Hematopoietic multipotent progenitor cell (in vitro differentiated cells): ENCODE results near the gene HDGFL2. TPM values are rescaled to one million over a fixed set of nuclear protein-coding genes. Genes with fewer than 3 reads are reported as not detected.

Experiments used
- DNase-seq, 3 donors: peaks; one replicate each; pipeline ENCODE4 v3.0.0-alpha.2; 2011 to 2015; ENCODE audit warnings: low read depth in 2 of 3, low spot score in 2 of 3
- total RNA-seq: library from RNA; depleted of rRNA; stranded (reverse); fragments of >200 nt; gene quantifications from one replicate; pipeline ENCODE4 v1.2.3, GENCODE V29; 2012

The HDGFL2 gene
- total RNA-seq, 1 donor = 30.2 TPM

- no peak for DNase-seq
Observed at GRCh38 chr19:4464815-4465581, 7.1 kb upstream of the HDGFL2 start.

DNA sequence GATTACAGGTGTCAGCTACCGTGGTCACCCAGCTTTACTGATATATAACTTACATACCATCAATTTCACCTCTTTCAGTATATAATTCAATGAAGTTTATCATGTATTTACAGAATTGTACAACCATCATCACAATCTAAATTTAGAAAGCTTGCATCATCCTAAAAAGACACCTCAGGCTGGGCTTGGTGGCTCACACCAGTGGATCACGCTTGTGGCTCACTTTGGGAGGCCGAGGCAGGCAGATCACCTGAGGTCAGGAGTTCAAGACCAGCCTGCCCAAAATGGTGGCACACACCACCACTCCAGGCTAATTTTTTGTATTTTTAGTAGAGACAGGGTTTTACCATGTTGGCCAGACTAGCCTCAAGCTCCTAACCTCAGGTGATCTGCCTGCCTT, 4.3 kb upstream of the HDGFL2 start:
- DNase-seq = no peak

DNA sequence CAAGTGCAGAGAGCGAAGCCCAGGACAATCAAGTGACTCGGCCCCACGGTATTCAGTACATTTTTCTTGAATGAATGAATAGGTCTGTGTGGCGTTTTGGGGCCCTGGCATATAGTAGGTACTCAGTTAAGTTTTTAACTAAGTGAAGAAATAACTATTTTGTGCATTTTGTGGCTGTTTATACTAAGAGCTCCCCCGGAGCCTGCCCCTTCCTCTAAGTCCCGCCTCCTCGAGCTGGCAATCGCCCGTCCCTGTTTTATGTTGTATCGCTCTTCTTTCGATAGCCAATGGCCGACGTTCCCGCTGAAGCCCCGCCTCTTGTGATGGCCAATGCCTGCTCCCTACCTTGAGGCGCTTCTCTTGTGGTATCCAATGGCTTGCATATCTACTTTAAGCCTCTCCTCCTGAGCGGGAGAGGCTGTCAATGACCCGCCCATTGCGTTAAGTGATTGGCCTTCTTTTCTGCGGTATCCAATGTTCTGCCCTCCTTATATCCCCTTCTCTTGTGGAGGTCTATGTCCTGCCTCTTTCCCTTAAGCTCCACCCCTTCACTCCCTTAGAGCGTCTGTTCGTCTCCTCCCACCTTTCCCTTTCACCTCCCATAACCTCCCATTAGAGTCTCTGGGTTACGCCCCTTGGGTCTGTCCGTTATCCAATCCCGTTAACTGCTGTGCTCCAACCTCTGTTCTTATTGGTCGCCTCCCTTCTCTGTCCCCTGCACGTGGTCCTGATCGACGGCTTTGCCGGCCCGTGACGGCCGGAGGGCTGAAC, 509 bp upstream of the HDGFL2 start:
- DNase-seq = peak; percentile 96 to 100 (median 100)

- DNase-seq = no peak
Observed at GRCh38 chr19:4473011-4473762, 1.1 kb downstream of the HDGFL2 start.

GRCh38 chr19:4473763-4474513, 1.8 kb downstream of the HDGFL2 start:
- no peak for DNase-seq

- DNase-seq = peak in 2 of 3 donors; percentile 67 to 74
Observed at GRCh38 chr19:4474514-4475022, 2.5 kb downstream of the HDGFL2 start.

- no peak for DNase-seq
Observed at GRCh38 chr19:4477034-4477801, 5.1 kb downstream of the HDGFL2 start.

DNA sequence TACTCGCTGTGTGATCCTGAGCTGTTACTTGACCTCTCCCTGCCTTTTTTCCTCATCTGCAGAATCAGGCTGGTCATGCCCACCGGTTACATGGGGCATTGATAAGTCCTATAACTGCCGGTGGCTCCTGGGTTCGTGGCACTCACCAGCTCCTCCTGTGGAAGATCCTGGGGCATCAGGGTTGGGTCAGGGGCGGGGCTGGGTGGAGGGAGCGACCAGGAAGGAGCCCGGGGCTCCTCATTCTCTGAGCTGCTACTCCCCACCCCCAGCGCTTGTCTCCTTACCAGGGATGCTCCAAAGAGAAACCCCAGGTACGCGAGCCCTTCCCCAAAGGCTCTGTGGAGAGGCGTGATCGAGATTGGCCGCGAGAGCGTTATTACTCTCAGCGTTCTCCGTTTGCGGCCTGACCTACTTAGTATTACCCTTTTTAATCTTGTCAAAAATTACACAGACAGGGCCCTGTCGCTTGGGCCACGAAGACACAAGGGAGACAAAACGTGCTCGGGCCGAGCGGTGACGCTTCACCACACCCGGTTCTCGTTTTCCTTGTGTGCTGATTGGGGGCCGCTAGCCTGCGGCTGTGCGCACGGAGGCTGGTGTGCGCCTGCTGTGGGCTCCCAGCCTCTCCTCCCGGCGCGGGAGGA, 10.7 kb downstream of the HDGFL2 start:
- DNase-seq = no peak

- DNase-seq = no peak
Observed at GRCh38 chr19:4483385-4483784, 11.3 kb downstream of the HDGFL2 start.

- DNase-seq = no peak
Observed at GRCh38 chr19:4487572-4487971, 15.5 kb downstream of the HDGFL2 start.

DNA sequence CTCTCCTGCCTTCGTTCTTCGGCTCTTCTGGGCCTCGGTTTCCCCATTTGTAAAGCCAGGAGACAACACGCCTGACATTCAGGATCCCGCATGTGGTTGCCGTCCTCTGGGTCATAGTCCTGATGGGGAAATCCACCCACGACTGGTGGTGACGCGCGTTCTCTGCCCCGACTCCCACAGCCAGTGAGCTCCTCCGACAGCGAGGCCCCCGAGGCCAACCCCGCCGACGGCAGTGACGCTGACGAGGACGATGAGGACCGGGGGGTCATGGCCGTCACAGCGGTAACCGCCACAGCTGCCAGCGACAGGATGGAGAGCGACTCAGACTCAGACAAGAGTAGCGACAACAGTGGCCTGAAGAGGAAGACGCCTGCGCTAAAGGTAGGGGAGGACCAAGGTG, 16.4 kb downstream of the HDGFL2 start:
- no peak for DNase-seq

DNA sequence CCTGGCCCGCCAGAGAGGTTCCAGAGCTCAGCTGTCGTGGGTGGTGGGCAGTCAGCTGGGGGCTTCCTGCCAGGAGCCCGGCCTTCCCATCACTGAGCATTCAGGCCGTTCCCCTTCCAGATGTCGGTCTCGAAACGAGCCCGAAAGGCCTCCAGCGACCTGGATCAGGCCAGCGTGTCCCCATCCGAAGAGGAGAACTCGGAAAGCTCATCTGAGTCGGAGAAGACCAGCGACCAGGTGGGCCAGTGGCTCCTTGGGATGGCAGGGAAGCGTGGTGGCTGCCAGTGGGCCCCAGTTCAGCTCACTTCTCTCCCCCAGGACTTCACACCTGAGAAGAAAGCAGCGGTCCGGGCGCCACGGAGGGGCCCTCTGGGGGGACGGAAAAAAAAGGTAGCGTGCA, 19.3 kb downstream of the HDGFL2 start:
- no peak for DNase-seq

DNA sequence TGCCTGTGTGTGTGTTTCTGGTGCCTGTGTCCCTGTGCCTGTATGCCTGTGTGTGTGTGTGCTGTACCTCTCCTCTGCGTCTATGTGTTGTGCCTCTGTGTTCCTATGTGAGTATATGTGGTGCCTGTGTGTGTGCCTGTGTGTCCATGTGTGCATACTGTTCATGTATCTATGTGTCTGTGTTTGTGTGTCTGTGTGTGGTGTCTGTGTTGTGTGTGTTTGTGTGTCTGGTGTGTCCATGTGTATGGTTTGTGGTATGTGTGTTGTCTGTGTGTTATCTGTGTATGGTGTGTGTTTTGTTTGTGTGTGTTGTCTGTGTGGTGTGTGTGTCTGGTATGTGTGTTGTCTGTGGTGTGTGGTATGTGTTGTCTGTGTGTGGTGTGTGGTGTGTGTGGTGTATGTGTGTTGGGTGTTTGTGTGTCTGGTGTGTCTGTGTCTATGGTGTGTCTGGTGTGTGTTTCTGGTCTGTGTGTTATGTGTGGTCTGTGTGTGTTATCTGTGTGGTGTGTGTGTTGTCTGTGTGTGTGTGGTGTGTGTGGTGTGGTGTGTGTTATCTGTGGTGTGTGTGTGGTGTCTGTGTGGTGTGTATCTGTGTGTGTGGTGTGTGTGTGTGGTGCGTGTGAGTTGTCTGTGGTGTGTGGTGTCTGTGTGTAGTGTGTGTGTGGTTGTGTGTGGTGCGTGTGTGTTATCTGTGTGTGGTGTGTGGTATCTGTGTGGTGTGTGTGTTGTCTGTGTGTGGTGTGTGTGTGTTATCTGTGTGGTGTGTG, 20.4 kb downstream of the HDGFL2 start:
- no peak for DNase-seq

- no peak for DNase-seq
Observed at GRCh38 chr19:4493104-4493928, 21.2 kb downstream of the HDGFL2 start.

DNA sequence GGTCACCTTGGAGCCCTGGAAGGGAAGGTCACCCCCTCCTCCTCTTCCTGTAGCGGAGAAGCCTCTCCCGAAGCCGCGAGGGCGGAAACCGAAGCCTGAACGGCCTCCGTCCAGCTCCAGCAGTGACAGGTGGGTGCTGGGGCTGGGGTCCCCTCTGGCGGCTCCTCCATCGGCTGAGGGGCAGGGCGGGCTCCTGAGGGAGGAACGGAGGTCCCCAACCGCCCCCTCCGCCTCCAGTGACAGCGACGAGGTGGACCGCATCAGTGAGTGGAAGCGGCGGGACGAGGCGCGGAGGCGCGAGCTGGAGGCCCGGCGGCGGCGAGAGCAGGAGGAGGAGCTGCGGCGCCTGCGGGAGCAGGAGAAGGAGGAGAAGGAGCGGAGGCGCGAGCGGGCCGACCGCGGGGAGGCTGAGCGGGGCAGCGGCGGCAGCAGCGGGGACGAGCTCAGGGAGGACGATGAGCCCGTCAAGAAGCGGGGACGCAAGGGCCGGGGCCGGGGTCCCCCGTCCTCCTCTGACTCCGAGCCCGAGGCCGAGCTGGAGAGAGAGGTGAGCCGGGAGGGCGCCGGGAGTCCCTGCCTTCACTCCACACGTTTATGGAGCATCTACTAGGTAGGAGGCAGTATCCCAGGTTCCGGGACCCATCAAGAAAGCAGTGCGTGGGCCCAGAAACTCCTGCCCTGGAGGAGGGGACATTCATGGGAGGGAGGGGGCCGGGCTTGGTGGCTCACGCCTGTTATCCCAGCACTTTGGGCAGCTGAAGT, 22.0 kb downstream of the HDGFL2 start:
- no peak for DNase-seq

DNA sequence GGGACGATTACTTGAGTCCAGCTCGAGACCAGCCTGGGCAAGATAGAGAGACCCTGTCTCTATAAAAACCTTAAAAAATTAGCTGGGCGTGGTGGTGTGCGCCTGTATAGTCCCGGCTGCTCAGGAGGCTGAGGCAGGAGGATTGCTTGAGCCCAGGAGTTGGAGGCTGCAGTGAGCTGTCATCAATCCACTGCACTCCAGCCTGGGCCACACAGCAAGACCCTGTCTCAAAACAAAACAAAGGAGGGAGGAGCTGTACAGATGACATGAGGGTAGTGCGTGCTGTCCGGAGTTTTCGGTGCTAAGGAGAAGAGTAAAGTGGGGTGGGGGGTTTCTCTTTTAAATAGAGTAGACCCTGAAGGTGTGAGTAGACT, 22.6 kb downstream of the HDGFL2 start:
- DNase-seq = no peak

DNA sequence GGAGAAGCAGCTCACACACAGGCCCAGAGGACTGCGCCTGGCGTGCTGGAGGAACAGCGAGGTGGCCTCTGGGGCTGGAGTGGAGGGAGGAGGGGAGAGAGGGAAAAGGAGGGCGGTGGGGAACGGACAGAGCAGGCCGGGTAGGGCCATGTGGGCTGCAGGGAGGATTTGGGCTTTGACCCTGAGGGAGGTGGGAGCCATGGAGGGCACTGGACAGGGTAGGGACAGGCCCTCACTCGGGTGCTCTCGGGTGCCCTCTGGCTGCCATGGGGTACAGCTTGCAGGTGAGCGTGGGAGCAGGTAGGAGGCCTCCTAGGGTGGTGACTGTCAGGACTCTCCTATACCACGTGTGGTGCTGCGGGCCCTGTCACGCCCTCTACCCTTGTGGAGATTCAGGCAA, 23.4 kb downstream of the HDGFL2 start:
- no peak for DNase-seq
